Measurements from ENCODE around the gene HSPA4L. TPM values are rescaled to one million over a fixed set of nuclear protein-coding genes. Genes with fewer than 3 reads are reported as not detected.

Gene HSPA4L
- total RNA-seq, 1 donor from 2014 or later = 40.7 TPM

DNA sequence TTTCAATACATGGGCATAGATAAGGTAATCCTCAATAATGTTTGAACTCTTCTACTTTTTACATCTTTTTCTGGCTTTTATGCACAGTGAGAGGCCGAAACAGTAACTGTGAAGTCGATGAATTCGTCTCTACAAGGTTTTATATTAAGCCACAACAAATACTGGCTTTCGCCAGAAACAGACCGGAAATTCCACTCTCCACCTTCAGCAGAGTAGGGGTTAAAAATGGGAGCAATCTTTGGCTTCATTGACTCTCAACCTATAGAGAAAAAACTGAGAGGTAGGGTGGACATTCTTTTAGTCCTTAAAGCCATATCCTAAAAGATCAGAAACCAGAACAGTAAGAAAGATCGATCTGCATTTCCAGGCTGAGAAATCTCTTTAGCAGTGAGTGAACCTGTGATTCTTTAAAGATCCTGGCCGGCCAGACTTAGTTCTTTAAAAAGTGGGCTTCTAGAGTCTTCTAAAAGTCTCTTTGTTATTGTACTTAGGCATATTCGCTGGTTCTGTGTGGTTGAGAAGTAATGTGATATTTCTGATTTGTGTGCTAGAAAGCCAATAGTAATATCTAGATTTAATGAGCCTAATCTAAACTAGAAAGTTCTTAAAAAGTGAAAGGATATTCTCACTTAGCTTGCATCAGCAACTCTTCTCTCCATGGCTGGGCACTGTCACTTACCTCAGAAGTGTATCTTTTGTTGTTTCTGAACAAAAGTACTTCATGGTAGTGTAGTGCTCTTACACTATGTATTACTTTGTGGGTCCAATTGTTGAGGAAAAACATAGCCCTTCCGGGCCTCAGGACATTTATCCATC is 2.0 kb downstream of the HSPA4L start:
- DNase-seq (ENCODE audit: low read depth) = no peak

DNA sequence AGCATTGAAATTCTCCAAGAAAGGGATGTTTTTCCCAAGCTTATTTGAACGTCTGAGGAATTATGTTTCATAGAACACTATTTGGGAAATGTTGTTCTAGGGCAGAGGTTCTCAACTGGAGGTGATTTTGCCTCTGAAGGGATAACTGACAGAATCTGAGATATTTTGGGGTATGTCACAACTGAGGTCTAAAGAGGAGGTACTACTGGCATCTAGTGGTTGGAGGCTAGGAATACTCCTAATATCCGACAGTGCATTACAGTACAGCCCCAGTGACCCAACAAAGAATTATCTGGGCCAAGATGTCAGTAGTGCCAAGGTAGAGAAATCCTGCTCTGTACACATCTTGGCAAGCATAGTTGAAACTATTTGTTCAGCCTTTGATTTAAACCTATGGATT is 6.4 kb downstream of the HSPA4L start:
- no peak for DNase-seq (ENCODE audit: low read depth)

DNA sequence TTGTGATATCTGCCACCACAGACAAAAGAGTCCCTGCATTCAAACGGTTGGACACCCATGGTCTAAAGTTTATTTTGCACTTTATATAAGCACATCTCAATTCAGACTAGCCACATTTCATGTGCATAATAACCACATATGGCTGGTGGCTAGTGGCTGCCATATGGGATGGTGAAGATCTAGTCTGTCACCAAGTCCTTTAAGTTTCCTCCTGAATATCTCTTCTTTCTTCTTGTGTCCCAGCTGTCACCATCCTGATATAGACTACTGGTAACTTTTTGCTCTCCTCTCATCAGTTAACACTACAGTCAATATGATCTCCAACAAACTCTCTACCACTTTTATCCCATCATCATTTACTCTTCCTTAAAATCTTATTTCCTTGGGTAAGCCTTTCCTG is 9.3 kb downstream of the HSPA4L start:
- DNase-seq (ENCODE audit: low read depth) = no peak

DNA sequence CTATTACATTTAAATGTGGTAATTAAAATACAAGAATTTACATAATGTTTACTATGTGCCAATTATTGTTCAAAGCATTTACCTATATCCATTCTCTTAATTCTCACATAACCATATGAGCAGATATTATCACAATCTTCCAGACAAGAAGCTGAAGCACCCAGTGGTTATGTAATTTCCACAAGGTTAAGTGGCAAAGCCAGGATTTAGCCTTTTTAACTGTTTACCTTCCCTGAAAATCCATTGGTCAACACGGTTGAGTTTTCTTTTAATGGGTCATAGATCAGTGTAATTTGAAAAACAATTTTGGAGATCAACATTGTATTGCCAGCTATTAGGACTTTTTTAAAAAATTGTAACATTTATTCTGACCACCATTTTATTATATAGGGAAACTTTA is 11.4 kb downstream of the HSPA4L start:
- DNase-seq (ENCODE audit: low read depth) = no peak

DNA sequence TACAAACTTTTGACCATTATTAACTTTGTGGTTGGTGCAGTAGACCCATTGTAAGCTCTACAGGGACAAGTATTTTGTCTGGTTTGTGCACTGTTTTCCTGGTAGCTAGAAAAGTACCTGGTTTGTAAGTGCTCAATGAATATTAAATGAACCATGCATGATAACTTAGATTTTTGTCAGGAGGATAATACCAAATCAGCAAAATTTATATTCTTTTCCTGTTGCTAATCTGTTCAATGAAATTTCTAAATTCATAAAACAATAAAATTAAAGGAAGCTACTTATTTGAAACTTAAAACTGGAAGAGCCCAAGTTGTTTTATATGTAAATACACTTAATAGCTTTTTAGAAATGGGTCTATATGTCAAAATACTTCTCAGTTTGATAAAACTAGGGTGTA is 17.6 kb downstream of the HSPA4L start:
- DNase-seq (ENCODE audit: low read depth) = no peak

DNA sequence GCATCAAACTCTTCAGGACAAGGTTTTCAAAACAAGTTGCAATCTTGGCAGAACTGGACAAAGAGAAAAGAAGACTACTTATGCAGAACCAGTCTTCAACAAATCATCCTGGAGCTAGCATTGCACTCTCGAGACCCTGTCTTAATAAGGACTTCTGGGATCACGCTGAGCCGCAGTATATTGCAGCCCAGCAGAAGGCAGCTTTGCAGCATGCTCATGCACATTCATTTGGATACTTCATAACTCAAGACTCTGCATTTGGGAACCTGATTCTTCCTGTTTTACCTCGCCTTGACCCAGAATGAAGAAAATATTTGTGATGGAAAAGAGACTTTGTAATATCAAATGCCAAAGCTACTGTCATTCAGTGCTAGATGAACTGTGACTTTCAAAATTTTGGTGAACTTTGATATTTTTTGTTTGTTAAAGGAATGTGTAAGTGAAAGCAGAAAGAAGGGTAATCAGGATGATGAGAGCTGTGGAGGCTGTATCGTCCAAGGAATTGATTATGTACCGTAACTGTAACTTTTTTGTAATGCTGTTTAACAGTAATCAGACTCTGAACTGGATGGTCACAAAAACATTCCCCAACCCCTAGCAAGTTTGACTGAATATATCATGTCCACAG is 27.2 kb downstream of the HSPA4L start:
- DNase-seq (ENCODE audit: low read depth) = no peak

DNA sequence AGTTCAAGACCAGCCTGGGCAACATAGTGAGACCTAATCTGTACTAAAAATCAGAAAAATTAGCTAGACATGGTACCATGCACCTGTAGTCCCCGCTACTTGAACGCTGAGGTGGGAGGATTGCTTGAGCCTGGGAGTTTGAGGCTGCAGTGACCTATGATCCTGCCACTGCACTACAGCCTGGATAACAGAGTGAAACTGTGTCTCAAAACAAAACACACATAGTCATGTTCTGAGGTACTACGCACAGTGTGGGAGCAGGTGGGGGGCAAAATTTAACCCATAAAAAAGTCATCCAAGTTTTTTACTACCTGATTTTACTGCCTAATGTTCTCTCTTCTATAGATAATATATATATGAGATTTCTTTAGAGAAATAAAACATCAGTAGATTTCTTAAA is 28.4 kb downstream of the HSPA4L start:
- no peak for DNase-seq (ENCODE audit: low read depth)

DNA sequence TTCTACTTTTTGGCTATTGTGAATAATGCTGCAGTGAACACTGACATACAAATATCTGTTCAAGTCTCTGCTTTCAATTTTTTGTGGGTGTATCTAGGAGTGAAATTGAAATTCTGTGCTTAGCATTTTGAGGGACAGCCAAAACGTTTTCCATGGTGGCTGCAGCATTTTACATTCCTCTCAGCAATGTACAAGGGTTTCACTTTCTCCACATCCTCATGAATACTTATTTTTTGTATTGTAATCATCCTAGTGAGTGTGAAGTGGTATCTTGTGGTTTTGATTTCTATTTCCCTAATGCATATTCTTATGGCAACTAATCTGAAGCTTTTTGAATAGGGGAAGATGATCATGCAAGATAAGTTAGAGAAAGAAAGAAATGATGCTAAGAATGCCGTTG is 40.3 kb downstream of the HSPA4L start:
- no peak for DNase-seq (ENCODE audit: low read depth)

DNA sequence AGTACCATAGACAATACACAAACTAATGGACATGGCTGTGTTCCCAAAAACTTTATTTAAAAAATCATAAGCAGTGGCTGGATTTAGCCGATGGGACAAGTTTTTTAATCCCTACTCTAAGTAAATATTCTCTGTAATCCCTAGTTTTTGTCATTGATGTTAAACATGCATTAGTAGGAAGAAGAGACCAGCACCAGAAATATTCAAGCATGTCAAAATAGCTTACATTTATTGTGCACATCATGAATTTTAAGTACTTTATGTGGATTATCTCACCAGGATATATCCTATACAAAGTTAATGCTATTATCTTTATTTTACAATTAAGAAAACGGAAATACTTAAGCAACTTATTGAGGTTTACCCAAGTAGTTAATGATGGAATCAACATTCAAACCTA is 46.0 kb downstream of the HSPA4L start:
- no peak for DNase-seq (ENCODE audit: low read depth)

DNA sequence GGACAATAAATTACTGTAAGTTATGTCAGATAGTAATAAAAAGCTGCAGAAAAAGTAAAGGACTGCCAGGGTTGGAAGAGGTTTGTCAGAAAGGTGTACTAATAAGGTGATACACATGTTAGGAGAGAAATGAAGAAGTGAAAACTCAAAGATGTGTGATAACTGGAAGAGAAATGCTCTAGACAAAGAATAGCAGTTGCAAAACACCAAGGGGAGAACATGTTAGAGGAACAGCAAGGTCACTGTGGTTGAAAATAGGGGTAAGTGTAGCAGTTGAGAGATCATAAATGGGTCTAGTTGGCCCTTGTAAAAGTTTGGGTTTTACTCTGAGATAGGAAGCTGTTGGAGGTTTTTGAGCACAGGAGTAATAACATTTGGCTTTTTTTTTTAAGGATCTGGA is 46.9 kb downstream of the HSPA4L start:
- no peak for DNase-seq (ENCODE audit: low read depth)

DNA sequence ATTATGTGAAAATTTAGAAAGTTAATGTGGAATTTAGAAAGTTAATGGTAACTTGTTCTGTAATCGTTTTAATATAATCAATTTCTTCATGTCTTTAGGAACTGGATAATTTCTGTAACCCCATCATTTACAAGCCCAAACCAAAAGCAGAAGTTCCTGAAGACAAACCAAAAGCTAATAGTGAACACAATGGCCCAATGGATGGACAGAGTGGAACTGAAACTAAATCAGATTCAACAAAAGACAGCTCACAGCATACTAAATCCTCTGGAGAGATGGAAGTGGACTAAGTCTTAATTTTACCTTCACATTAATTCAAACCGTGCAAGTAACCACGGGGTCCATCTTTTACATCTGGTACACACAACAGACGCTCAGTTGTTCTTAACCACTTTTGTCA is 50.5 kb downstream of the HSPA4L start:
- DNase-seq (ENCODE audit: low read depth) = no peak

DNA sequence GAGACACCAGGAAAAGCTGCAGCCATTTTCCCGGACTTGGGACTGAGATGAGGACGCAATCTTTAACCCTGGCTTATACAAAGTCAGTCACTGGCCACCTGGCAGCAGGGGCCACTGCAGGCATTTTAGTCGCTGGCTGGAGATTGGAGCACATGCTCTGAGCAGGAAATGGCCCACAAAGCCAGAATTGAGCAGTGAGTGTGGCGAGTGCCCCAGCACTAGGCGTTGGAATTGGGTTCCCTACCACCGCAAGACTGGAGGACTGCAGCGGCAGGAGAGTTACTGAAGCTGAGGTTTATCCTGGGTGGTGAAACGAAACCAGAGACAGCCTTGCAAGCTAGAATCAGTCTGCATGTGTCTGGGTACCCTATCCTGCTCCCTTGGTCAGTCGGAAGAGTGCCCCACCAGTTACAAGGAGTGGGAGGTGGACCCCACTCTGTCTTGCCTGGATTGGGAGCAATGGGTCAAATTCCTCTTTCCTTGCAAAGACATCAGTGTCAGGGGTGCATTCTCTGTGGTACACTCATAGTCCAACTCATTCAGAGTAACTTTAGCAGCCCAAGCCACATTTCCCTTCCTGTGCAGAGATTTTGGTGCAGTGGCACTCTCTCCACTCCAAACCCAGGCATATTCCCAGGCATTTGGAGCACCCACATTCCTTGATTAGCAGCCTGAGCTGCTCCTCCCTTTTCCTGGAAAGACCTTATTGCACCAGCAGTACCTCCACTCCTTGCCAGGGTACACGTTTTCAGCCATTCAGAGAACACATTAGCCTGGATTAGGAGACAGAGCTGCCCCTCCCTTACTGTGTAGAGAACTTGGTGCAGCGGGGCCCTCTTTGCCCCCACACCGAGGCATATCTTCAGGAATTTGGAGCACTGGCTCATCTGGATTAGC is 61.8 kb downstream of the HSPA4L start:
- no peak for DNase-seq (ENCODE audit: low read depth)

DNA sequence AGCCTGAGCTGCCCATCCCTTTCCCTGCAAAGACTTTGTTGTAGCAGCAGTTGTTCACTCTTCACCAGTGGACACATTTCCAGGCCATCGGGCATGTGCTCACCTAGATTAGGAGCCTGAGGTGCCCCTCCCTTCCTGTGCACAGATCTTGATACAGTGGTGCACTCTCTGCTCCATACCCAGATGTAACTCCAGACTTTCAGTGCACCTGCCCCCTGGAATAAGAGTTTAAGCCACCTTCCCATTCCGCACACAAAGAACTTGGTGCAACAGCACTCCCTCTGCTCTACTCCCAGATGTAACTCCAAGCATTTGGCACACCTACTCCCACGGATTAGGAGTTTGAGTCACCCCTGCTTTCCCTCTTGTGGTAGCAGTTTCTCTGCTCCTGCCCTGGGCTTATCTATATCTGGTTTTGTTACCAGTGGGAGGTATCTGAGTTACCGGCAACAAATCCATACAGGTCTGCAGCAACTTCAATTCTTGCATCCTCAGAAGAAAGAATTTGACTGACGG is 62.5 kb downstream of the HSPA4L start:
- DNase-seq (ENCODE audit: low read depth) = no peak

DNA sequence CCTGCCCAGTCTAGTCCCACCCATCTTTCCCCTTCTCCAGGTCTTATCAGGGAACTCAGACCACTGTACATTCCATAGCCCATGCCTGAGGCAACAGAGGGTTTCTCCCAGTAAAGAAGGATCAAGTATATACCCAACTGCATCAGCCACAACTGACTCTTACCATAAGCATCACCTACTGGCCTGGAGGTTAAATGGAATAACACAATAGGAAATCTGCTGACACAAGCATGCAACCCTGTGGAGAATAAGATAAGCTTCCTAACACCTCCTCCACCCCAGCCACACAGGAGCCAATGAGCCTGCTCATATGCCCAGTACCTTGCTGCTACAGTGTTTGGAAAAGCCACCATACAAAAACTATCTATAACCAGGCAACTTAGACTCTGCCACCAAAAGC is 63.9 kb downstream of the HSPA4L start:
- no peak for DNase-seq (ENCODE audit: low read depth)

DNA sequence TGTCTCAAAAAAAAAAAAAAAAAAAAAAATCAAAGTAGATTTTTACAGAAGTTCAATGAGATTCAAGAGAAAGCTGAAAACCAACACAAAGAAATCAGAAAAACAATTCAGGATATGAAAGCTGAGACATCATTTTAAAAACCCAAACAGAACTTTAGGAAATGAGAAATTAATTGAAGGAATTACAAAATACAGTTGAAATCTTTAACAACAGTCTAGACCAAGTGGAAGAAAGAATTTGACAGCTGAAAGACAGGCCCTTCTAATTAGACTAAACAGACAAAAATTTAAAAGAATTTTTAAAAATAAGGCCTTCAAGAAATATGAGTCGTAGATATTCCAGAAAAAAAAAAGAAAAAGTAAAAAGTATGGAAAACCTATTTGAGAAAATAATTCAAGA is 64.6 kb downstream of the HSPA4L start:
- DNase-seq (ENCODE audit: low read depth) = no peak

DNA sequence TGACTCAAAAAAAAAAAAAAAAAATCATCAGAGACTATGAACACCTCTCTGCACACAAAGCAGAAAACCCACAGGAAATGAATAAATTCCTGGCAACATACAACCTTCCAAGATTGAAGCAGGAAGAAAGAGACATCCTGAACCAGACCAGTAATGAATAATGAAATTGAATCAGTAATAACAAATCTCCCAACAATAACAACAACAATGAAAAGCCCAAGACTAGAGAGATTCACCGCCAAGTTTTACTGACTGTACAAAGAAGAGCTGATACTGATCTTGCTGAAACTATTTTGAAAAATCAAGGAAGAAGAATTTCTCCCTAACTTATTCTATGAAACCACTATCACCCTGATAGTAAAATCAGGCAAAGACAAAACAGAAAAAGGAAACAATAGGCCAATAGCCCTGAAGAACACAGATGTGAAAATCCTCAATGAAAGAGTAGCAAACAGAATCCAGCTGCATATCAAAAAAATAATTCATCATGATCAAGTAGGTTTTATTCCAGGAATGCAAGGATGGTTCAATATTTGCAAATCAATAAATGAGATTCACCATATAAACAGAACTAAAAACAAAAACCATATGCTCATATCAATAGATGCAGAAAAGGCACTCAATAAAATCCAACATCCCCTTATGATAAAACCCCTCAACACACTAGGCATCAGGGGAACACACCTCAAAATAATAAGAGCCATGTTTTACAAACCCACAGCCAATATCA is 67.5 kb downstream of the HSPA4L start:
- DNase-seq (ENCODE audit: low read depth) = no peak

DNA sequence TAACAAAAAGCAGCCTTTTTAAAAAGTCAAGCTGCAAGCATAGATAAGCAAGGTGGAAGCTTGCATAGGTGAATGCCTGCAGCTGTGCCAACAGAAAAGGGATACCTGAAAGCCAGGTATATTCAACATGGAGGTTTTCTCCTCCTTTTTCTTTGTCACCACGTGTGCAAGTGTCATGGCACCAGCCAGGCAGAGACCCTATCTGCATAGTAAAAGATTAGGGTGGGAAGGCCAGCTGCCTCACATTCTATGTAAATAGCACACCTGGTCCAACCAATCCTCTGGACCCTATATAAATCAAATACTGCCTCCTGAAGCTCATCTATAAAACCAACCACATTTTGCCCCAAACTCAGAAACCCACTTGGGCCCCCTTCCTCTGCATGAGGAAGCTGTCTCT is 70.5 kb downstream of the HSPA4L start:
- no peak for DNase-seq (ENCODE audit: low read depth)

DNA sequence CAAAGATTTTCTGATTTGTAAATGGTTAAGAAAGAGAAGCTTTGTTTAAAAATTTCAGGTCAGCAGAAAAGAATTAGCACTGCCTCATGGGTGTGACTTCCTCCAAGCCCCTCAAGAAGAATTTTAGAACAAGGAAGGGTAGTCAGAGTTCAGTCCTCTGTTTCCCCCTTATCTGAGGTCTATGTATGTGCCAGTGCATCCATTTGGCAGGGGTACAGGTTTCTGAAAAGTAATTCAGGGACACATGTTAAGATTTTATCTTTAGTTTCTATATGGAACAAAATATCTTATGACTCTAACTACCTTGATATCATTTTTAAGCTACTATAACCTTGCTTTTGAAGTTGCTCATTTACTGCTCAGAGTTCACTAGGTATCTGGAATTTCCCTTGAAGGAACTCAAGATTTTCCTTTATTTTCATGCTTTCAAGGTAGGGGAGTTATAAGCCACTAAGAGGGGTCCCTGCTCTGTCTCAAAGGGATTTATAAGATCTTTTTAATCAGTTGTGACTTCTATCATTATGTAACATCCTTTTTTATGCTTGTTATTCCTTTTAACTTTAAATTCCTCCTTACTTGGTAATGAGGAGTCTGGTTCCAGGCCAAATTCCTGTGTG is 74.2 kb downstream of the HSPA4L start:
- DNase-seq (ENCODE audit: low read depth) = peak; percentile 87

DNA sequence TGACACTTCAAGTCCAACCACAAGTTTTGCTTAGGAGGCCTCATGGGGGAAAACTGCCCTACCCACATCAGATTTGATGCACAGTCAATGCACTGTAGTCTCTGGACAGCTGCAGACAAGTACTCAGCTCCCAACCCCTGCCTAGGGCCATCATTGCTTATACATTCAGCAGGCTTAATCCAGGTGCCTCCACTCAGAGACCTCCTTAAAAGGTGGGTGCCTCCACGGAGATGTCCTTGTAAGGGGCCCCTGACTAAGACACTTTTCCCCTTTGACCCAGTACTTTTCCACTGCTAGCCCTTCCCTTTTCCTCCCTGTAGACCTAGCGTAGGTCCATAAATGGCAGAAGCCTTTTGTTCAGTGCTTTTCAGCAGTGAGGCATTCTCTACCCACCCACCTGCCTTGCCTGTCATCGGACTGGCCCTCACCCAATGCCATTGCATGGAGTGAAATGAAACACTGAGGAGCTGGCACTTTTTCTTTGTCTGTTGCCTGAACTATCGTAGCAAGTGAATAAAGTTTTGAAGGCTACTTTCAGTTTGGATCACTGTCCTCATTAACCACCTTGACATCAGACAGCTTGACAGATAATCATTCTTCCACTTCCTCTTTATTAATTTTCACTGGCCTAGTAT is 74.8 kb downstream of the HSPA4L start:
- no peak for DNase-seq (ENCODE audit: low read depth)

DNA sequence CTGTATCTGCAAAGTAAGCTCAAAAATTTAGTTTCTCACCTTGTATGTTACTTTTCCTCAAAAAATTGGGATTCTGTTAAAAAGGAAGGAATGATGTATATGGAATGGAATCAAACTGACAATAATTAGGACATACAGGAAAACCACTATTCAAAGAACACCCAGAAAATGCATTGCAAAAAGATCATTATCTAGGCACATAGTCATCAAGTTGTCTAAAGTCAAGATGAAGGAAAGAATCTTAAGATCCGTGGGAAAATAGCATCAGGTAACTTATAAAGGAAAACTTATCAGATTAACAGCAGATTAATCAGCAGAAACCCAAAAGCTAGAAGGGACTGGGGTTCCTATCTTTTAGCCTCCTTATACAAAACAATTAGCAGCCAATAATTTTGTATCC is 75.5 kb downstream of the HSPA4L start:
- DNase-seq (ENCODE audit: low read depth) = no peak

DNA sequence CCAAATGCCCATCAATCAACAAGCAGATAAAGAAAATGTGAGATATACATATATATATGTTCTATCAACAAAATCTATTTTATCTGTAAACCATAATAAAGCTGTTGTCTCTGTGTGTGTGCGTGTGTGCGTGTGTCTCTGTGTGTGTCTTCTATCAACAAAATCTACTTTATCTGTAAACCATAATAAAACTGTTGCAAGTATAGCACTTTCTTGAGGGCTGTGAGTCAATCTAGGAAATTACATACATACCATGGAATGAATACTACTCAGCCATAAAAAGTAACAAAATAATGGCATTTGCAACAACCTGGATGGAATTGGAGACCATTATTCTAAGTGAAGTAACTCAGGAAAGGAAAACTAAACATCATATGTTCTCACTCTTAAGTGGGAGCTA is 86.1 kb downstream of the HSPA4L start:
- DNase-seq (ENCODE audit: low read depth) = no peak

Data from renal cortical epithelial cell (primary cell).